NCI-H128 (cell line): ENCODE results near the gene LIN28B.
"Not testable (repeated sequence)": the region's sequence is repeated elsewhere in the genome, so short reads cannot be mapped to it uniquely, and the experiment has no call there.

ENCODE experiments used
- DNase-seq: peaks from one replicate; lab custom pipeline; 2025; ENCODE audit not compliant: unreplicated experiment; lab: John Stamatoyannopoulos, UW

Gene LIN28B

GRCh38 chr6:105005451-105005850 is 48.5 kb downstream of the LIN28B start:
- DNase-seq: no peak

DNA sequence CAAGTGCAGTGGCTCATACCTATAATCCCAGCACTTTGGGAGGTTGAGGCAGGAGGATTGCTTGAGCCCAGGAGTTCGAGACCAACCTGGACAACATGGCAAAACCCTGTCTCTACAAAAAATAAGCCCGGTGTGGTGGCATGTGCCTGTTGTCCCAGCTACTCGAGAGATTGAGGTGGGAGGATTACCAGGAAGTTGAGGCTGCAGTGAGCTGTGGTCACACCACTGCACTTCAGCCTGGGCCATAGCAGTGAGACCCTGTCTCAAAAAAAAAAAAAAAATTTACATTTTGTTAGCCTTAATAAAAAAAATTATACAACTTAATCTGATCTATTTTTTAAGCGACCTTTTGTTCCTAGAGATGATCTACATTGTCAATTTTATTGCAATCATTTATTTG is 56.6 kb downstream of the LIN28B start:
- not testable (repeated sequence) for DNase-seq

DNA sequence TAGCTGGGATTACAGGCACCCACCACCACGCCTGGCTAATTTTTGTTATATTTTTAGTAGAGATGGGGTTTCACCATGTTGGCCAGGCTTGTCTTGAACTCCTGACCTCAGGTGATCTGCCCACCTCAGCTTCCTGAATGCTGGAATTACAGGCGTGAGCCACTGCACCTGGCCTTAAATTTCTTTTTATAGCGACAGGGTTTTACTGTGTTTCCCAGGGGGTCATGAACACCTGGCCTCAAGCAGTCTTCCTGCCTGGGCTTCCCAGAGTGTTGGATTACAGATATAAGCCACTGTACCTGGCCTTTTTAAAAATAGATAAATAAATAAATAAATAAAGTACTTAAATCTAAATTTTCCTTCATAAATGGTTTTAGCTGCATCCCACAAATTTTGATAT is 57.5 kb downstream of the LIN28B start:
- no peak for DNase-seq

GRCh38 chr6:105014954-105015353 is 58.0 kb downstream of the LIN28B start:
- no peak for DNase-seq

- DNase-seq: no peak
Measured at GRCh38 chr6:105015482-105015881, 58.6 kb downstream of the LIN28B start.

- DNase-seq: no peak
Measured at GRCh38 chr6:105019285-105019684, 62.4 kb downstream of the LIN28B start.

DNA sequence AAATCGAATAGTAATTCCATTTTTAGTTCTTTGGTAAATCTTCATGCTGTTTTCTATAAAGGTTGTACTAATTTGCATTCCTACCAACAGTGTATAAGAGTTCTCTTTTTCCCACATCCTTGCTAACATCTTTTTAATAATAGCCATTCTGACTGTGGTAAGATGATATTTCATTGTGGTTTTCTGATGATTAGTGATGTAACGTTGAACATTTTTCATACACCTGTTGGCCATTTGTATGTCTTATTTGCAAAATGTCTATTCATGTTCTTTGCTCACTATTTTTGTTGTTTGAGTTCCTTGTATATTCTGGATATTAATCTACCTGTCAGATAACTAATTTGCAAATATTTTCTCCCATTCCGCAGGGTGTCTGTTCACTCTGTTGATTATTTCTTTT is 64.5 kb downstream of the LIN28B start:
- DNase-seq: no peak

GRCh38 chr6:105022416-105022815 is 65.5 kb downstream of the LIN28B start:
- DNase-seq: no peak

DNA sequence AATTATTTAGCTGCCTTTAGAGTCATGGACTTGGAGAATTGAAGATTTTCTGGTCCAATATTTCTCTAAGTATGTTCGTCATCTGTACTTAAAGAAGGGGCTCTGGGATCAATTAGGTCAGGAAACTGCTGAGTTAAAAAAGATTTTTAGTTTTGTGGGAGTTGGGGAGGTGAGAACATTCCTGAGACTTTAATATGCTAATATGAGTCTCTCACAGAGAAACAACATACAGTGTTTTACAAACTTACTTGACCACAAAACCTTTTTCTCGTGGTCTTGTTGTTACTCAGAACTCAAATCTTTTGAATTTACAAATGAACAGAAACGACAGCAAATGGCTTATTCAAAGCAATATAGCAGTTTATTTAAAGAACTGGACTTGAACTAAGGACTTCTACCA is 67.9 kb downstream of the LIN28B start:
- DNase-seq: no peak

DNA sequence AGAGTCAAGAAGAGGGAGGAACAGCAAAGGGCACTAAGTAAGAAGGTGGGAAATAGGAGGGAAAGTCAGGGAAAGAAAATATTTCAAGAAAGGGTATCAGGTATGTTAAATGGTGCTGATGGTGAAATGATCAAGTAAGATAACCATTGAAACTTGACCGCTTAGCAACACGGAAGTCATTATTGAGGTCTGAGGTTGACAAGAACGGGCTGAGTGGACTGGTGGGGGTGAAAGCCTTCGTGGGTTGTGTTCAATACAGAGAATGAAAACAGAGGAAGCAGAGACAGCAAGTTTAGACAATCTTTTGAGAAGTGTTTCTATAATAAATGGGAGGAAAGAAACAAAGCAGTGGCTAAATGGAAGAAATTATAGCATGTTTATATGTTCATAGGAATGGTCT is 72.0 kb downstream of the LIN28B start:
- no peak for DNase-seq

DNA sequence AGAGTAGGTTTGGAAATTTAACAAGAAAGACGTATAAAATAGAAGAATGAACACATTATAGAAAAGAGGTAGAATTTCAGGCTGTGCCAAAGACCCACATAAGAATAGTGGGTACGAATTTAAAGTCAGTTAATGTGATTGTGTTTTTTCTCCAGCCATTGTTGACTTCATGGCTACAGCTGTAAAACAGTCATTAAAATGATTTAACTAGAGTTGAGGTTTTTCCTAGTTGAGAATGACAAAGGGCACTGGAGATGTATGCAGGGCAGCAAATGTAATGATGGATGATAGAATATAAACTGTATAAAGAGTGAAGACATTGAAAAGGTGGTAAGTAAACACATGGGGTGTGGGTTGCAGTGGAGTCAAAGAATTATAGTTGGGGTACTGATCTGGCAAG is 72.7 kb downstream of the LIN28B start:
- DNase-seq: no peak

DNA sequence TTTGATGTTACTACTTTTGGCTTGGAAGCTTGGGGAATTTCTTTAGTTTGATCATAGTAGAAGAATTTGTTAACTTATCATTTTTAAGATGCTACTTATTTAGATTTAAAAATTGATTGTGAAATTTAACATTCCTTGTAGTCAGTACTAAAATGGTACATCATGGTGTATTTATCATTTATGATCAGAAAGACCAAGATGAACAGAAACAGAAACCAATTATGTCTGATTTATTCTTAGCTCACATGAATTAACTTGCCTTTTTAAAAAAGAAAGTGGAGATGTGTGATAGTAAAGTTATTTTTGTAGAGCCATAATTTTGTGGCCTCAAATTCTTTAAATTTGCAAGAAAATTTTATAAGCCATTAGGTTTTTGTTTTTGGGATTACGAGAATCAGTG is 77.6 kb downstream of the LIN28B start:
- DNase-seq: no peak

DNA sequence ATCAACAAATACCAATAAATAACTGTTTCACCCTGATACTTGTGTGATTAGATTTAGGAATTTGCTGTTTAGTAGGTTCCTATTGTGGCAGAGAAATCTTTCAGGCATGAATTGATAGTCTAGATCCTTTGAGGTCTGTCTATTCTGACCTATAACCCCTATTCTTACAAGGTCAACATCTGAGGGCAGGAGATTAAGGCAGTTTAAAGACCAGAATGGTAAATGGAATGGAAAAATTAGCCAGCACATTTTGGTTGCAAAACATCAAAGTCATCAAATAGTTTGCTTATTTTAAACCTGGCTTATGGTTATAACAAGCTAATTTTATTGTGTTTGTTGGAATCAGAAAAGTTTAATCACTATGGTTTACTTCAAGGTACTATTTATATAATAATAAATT is 78.4 kb downstream of the LIN28B start:
- no peak for DNase-seq

GRCh38 chr6:105036351-105036750 is 79.4 kb downstream of the LIN28B start:
- no peak for DNase-seq

DNA sequence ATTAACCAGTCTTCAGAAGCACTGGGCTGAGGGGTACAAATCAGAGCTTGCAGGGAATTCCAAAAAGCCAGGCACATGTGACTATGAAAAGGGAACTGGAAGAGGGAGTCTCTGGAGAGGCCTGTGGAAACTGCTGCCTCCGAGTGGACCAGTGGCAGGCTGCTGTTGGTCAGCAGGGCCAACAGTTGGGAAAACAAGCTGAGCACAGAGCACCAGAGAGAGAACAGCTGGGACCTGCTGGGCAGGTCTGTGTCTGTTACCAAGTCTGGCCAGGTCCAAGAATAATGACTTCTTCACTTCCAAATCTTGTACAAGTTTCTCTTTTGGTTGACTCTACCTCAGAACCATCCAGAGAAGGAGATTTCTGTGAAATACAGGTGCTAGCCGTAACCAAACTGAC is 81.4 kb downstream of the LIN28B start:
- no peak for DNase-seq

GRCh38 chr6:105041880-105042279 is 85.0 kb downstream of the LIN28B start:
- DNase-seq: no peak

GRCh38 chr6:105042648-105043047 is 85.7 kb downstream of the LIN28B start:
- DNase-seq: no peak

GRCh38 chr6:105043979-105044378 is 87.1 kb downstream of the LIN28B start:
- DNase-seq: no peak

DNA sequence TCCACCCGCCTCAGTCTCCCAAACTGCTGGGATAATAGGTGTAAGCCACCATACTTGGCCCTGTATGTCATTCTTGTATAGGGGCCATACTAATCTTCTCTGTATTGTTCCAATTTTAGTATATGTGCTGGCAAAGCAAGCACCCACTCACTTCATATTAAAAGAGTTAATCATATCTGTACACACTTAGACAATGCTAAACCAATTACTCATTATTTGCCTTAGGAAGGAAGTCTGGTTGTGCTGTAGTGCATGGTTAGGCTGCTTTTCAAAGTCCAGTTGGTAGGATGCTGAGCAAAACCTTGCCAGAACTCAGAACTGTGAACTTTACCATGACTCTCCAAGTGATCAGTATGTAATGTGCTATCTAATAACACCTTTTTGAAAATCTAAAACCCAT is 88.6 kb downstream of the LIN28B start:
- no peak for DNase-seq

DNA sequence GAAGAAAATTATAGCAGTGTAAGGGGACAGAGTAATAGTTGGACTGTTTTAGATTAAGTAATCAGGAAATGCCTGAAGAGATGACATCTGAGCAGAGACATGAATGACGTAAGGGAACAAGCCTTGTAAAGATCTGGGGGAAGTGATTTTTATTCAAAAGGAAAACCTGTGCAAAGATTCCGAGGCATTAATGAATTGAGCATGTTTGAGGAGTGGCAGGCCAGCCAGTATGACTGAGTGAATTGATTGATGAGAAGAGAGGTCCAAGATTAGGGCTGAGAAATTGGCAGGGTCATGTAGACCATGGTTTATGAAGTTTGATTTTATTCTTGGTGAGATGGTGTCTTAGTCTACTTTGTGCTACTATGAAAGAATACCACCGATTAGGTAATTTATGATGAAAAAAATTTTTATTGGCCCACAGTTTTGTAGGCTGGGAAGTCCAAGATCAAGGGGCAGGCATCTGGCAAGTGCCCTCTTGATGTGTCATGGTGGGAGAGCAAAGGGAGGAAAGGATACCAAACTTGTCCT is 95.1 kb downstream of the LIN28B start:
- no peak for DNase-seq

DNA sequence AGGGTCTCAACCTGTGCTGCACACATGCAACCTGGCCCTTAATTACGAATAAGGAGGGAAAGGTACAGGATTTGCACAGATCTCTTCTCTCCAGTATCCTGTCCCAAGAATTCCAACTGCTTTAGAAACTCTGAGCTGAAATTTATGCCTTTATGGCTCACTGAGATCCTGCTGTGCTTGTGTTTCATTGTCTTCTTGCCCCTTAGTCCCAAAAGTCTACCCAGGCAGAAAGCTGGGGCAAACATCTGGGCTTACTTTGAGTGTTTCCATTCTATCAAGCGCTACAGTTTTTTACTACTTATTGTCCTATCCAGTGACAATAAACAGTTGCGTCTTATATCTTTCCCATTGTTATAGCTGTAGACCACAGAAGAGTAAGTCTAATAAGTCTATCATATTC is 99.7 kb downstream of the LIN28B start:
- DNase-seq: no peak

DNA sequence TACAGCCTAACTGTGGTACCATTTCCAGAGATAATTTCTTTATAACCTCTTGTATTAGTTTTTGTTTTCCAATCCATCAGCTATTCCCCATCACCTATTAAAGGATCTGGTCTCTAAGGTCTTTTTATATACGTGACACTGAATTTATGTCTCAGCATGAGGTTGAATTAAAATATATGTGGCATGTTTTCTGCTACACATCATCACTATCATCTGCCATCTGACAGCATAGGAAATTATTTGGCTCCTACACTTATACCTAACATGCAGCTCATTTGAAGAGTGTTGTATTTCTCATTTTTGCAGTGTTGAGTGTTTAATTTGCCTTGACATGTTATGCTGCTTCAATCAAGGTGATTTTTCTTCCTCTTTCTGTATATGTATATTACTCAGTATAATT is 100.3 kb downstream of the LIN28B start:
- no peak for DNase-seq

DNA sequence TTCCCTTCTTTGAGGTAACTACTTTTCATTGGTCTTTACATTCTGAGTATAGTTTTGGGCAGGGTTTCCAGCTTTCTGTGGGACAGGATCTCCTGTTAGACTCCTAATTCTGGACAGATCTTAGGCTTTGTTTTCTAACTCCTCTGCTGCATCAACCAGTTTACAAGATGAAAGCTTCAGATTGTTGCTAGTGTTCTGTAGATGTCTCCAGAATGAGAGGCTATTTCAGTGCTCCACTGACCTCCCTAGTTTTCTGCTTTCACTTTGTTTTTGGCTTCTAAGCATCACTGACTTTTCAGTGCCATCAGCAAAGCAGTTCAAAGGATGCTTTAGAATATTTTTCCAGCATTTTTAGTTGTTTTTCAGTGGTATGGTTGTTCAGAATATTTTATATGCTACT is 101.4 kb downstream of the LIN28B start:
- DNase-seq: no peak

DNA sequence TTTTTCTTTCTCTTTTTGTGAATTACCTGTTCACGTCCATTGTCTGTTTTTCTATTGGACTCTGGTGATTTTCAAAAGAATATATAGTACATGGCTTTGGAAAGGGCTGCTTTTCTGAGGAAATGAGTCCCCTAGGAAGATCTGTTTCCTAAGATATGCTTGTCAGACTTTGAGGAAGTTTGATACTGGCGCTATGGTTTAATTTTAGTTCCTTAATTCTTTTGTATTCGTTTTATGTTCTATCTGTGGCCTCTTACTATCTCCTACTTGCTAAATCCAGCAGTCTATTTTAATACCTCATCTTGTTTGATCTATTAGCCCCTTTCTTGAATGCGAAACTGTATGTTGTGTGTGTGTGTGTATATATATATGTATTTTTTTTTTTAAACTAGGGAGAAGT is 101.9 kb downstream of the LIN28B start:
- DNase-seq: no peak
